GM12874 (cell line): Measurements from ENCODE around the gene DSTYK.

Experiments
- TF ChIP-seq, protein P1 (sequence below): IDR thresholded peaks from 2 replicates; pipeline ENCODE4 v1.5.1; 2011; ENCODE audit warnings: low read depth, mild to moderate bottlenecking, control low read depth, low read length, moderate library complexity; ENCODE audit not compliant: insufficient read depth

DSTYK gene

GRCh38 chr1:205239078-205239477, 27.6 kb upstream of the DSTYK start:
- TF ChIP-seq, protein P1, sequence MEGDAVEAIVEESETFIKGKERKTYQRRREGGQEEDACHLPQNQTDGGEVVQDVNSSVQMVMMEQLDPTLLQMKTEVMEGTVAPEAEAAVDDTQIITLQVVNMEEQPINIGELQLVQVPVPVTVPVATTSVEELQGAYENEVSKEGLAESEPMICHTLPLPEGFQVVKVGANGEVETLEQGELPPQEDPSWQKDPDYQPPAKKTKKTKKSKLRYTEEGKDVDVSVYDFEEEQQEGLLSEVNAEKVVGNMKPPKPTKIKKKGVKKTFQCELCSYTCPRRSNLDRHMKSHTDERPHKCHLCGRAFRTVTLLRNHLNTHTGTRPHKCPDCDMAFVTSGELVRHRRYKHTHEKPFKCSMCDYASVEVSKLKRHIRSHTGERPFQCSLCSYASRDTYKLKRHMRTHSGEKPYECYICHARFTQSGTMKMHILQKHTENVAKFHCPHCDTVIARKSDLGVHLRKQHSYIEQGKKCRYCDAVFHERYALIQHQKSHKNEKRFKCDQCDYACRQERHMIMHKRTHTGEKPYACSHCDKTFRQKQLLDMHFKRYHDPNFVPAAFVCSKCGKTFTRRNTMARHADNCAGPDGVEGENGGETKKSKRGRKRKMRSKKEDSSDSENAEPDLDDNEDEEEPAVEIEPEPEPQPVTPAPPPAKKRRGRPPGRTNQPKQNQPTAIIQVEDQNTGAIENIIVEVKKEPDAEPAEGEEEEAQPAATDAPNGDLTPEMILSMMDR, result no peak

- TF ChIP-seq, protein P1, result no peak
Measured at GRCh38 chr1:205237526-205238484, 26.3 kb upstream of the DSTYK start.

GRCh38 chr1:205236951-205237475, 25.5 kb upstream of the DSTYK start:
- TF ChIP-seq, protein P1, result no peak

GRCh38 chr1:205236526-205236925, 25.0 kb upstream of the DSTYK start:
- TF ChIP-seq, protein P1, result no peak

DNA sequence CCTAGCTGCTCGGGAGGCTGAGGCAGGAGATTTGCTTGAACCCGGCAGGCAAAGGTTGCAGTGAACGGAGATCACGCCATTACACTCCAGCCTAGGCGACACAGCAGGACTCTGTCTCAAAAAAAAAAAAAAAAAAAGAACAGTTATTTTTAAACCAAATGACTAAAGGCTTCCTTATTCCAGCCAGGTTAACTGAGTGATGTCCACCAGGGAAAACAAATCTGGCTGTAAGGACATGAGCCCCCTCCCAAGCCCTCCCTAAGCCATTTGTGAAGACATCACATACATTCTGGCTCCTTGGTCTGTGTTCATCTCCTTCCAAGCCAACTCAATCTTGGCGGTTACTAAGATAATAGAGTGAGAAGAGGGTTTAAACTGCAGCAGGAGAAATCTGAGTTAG, 24.4 kb upstream of the DSTYK start:
- TF ChIP-seq, protein P1, result no peak

DNA sequence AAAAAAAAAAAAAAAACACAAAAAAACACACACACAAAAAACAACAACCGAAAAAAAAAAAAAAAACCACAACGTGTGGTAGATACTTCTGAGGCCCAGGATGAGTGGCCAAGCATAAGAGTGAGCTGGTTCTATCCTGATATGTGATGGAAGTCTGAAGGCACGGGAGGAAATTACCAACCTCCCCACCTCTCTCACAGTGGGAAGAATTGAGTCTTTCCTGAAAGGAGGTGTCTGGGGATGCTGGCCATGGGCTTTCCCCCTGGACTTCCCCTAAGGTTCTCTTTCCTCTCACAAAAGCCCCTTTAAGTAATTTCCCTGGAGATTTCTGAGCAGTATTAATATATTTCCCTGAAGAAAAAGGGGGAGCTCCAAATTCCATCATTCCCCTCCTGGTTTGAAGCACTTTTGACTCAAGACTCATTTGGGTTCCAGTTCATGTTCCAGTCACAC, 21.5 kb upstream of the DSTYK start:
- TF ChIP-seq, protein P1, result no peak

DNA sequence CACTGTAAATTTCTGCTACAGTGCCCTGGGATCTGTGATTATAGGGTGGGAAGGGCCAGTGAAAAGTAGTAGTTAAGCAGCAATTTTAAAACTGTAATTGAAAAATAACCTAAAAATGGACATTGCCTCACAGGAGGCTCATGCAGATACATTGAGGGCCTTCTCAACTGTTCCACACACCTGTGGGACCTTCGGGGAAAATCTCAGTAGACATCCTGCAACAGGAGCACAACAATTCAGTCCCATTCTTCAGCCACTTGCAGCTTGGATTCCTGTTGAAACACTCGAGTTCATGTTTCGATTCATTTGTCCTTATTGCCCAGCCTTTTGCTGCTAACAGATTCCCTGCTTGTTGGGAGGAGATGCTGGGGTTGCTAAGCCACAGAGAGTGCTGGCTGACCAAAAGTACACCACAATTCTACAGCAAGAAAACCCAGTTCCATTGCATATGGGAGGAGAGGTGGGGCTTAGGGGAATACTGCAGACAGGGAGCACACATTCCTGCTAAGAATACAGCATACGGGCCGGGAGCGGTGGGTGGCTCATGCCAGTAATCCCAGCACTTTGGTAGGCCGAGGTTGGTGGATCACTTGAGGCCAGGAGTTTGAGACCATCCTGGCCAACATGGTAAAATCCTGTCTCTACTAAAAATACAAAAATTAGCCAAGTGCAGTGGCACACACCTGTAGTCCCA, 20.8 kb upstream of the DSTYK start:
- TF ChIP-seq, protein P1, result no peak
